HEK293 (cell line): ENCODE measurements around the gene RILPL1.

Experiments
- CTCF ChIA-PET: fragments of 350-600 bp; formaldehyde crosslinking; extraction: SDS; loops from one replicate; lab custom pipeline; 2021; ENCODE audit warnings: antibody characterized with exemption; lab: Yijun Ruan, JAX
- POLR2A ChIA-PET: fragments of 300-600 bp; formaldehyde crosslinking; extraction: SDS; loops from one replicate; lab custom pipeline; 2020; ENCODE audit warnings: antibody characterized with exemption, inconsistent platforms; lab: Yijun Ruan, JAX
- H3K27ac ChIP-seq: fragments of 200-500 bp; sonication (Bioruptor generic); 2 replicates; pipeline ENCODE4 v1.5.1; 2014; ENCODE audit warnings: low read depth, low read length, control low read depth, inconsistent platforms; ENCODE audit errors: extremely low read depth
- H3K36me3 ChIP-seq, 2 experiments: fragments of 200-500 bp in 1 of 2; sonication (Bioruptor generic) in 1 of 2; 1 replicate in 1 of 2; 2 replicates in 1 of 2; pipeline ENCODE4 v1.5.1; 2014 to 2017; ENCODE audit warnings: inconsistent platforms in 2 of 2, low read length in 2 of 2; ENCODE audit not compliant: control insufficient read depth in 2 of 2, insufficient read depth in 1 of 2
- H3K4me1 ChIP-seq: fragments of 200-500 bp; sonication (Bioruptor generic); 2 replicates; pipeline ENCODE4 v1.5.1; 2014; ENCODE audit warnings: mild to moderate bottlenecking, low read length, inconsistent platforms; ENCODE audit not compliant: control insufficient read depth, insufficient read depth
- H3K4me3 ChIP-seq: 2 replicates; pipeline ENCODE4 v1.5.1; 2011; ENCODE audit warnings: low read depth, mild to moderate bottlenecking, control low read depth, low read length, moderate library complexity
- H3K9me3 ChIP-seq: fragments of 200-500 bp; sonication (Bioruptor generic); 2 replicates; pipeline ENCODE4 v1.5.1; 2014; ENCODE audit warnings: low read depth, low read length, inconsistent platforms; ENCODE audit not compliant: control insufficient read depth, insufficient read depth
- GLI4 ChIP-seq: fragments of 450-650 bp; formaldehyde crosslinking; IDR thresholded peaks from 2 replicates; pipeline ENCODE4 v1.5.1; 2016; ENCODE audit warnings: missing biosample characterization, missing genetic modification characterization
- YY1 ChIP-seq: fragments of 450-650 bp; formaldehyde crosslinking; IDR thresholded peaks from 2 replicates; pipeline ENCODE4 v1.5.1; 2018; ENCODE audit warnings: missing biosample characterization, missing genetic modification characterization
- ZBTB17 ChIP-seq: fragments of 450-650 bp; formaldehyde crosslinking; IDR thresholded peaks from 2 replicates; pipeline ENCODE4 v1.5.1; 2016; ENCODE audit warnings: missing biosample characterization, missing genetic modification characterization
- ZBTB8A ChIP-seq: fragments of 450-650 bp; formaldehyde crosslinking; IDR thresholded peaks from 2 replicates; pipeline ENCODE4 v1.5.1; 2016; ENCODE audit warnings: missing biosample characterization, missing genetic modification characterization
- ZNF138 ChIP-seq: fragments of 450-650 bp; formaldehyde crosslinking; IDR thresholded peaks from 2 replicates; pipeline ENCODE4 v1.5.1; 2016; ENCODE audit warnings: missing biosample characterization, missing genetic modification characterization, borderline replicate concordance
- ZNF184 ChIP-seq: fragments of 450-650 bp; IDR thresholded peaks from 2 replicates; pipeline ENCODE4 v1.5.1; 2018; ENCODE audit warnings: missing biosample characterization, mild to moderate bottlenecking, missing genetic modification characterization
- ZNF311 ChIP-seq: fragments of 450-650 bp; formaldehyde crosslinking; IDR thresholded peaks from 2 replicates; pipeline ENCODE4 v1.5.1; 2017; ENCODE audit warnings: missing biosample characterization, missing genetic modification characterization, borderline replicate concordance
- ZNF423 ChIP-seq: fragments of 450-650 bp; formaldehyde crosslinking; IDR thresholded peaks from 2 replicates; pipeline ENCODE4 v1.5.1; 2016; ENCODE audit warnings: missing biosample characterization, missing genetic modification characterization
- ZNF768 ChIP-seq: fragments of 450-650 bp; formaldehyde crosslinking; IDR thresholded peaks from 2 replicates; pipeline ENCODE4 v1.5.1; 2018; ENCODE audit warnings: missing biosample characterization, mild to moderate bottlenecking, missing genetic modification characterization
- ZNF843 ChIP-seq: fragments of 450-650 bp; formaldehyde crosslinking; IDR thresholded peaks from 2 replicates; pipeline ENCODE4 v1.5.1; 2016; ENCODE audit warnings: missing biosample characterization, missing genetic modification characterization
- TF ChIP-seq, protein P1 (sequence below): fragments of 450-650 bp; formaldehyde crosslinking; IDR thresholded peaks from 2 replicates; pipeline ENCODE4 v1.5.1; 2016; ENCODE audit warnings: missing biosample characterization, missing genetic modification characterization
- TF ChIP-seq, protein P2 (sequence below): fragments of 450-650 bp; formaldehyde crosslinking; conservative IDR thresholded peaks from 2 replicates; pipeline ENCODE4 v1.5.1; 2016; ENCODE audit warnings: low read depth, missing biosample characterization, missing genetic modification characterization
- TF ChIP-seq, protein P3 (sequence below): fragments of 450-650 bp; formaldehyde crosslinking; IDR thresholded peaks from 2 replicates; pipeline ENCODE4 v1.5.1; 2016; ENCODE audit warnings: missing biosample characterization, missing genetic modification characterization
- TF ChIP-seq, protein P4 (sequence below): fragments of 450-650 bp; formaldehyde crosslinking; optimal IDR thresholded peaks from 2 replicates; pipeline ENCODE3; 2016; ENCODE audit warnings: missing biosample characterization, mild to moderate bottlenecking, missing genetic modification characterization
- TF ChIP-seq, protein P5 (sequence below): fragments of 450-650 bp; formaldehyde crosslinking; IDR thresholded peaks from 2 replicates; pipeline ENCODE4 v1.5.1; 2017; ENCODE audit warnings: missing biosample characterization, missing genetic modification characterization
- TF ChIP-seq, protein P6 (sequence below): fragments of 450-650 bp; formaldehyde crosslinking; IDR thresholded peaks from 2 replicates; pipeline ENCODE4 v1.5.1; 2016; ENCODE audit warnings: missing biosample characterization, missing genetic modification characterization

Gene RILPL1

DNA sequence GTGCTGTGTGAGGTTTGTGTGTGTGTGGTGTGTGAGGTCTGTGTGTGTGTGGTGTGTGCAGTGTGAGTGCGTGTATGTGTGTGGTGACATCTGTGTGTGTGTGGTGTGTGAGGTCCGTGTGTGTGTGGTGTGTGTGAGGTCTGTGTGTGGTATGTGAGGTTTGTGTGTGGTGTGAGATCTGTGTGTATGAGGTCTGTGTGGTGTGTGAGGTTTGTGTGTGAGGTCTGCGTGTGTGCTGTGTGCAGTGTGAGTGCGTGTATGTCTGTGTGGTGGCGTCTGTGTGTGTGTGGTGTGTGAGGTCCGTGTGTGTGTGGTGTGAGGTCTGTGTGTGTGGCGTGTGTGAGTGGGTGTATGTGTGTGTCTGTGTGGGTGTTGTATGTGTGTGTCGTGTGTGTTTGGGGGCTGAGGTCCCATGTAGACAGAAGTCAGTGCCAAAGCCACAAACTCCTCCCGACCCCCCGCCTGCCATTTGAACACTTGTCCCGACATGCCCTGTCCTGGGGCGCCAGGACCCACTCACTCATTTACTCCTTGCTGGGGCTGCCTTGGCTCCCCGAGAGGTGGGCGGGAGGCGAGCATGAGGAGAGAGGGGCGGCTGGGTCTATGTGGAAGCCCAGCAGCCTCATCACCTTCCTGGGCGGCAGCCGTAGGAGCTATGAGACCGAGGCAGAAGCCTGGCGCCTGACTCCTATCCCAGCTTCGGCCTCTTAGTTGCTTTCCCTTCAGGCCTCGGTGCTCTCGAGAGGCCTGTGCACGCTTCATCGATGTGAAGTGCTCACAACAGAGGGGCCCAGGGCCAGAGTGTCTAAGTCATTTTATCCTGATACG, 20.5 kb downstream of the RILPL1 start (continued):
- TF ChIP-seq, protein P1, sequence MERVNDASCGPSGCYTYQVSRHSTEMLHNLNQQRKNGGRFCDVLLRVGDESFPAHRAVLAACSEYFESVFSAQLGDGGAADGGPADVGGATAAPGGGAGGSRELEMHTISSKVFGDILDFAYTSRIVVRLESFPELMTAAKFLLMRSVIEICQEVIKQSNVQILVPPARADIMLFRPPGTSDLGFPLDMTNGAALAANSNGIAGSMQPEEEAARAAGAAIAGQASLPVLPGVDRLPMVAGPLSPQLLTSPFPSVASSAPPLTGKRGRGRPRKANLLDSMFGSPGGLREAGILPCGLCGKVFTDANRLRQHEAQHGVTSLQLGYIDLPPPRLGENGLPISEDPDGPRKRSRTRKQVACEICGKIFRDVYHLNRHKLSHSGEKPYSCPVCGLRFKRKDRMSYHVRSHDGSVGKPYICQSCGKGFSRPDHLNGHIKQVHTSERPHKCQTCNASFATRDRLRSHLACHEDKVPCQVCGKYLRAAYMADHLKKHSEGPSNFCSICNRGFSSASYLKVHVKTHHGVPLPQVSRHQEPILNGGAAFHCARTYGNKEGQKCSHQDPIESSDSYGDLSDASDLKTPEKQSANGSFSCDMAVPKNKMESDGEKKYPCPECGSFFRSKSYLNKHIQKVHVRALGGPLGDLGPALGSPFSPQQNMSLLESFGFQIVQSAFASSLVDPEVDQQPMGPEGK: no peak
- TF ChIP-seq ZNF138 (tag by site-specific recombination) (no peak), ZNF311 (tag by site-specific recombination) (peak; percentile 46; the same call in 1 of the 2 replicates), ZNF768 (tag by site-specific recombination) (no peak), ZBTB17 (tag by site-specific recombination) (no peak), ZBTB8A (tag by site-specific recombination) (no peak), ZNF843 (tag by site-specific recombination) (no peak), YY1 (tag by site-specific recombination) (no peak), ZNF423 (tag by site-specific recombination) (no peak), GLI4 (tag by site-specific recombination) (no peak)
- TF ChIP-seq, protein P2, sequence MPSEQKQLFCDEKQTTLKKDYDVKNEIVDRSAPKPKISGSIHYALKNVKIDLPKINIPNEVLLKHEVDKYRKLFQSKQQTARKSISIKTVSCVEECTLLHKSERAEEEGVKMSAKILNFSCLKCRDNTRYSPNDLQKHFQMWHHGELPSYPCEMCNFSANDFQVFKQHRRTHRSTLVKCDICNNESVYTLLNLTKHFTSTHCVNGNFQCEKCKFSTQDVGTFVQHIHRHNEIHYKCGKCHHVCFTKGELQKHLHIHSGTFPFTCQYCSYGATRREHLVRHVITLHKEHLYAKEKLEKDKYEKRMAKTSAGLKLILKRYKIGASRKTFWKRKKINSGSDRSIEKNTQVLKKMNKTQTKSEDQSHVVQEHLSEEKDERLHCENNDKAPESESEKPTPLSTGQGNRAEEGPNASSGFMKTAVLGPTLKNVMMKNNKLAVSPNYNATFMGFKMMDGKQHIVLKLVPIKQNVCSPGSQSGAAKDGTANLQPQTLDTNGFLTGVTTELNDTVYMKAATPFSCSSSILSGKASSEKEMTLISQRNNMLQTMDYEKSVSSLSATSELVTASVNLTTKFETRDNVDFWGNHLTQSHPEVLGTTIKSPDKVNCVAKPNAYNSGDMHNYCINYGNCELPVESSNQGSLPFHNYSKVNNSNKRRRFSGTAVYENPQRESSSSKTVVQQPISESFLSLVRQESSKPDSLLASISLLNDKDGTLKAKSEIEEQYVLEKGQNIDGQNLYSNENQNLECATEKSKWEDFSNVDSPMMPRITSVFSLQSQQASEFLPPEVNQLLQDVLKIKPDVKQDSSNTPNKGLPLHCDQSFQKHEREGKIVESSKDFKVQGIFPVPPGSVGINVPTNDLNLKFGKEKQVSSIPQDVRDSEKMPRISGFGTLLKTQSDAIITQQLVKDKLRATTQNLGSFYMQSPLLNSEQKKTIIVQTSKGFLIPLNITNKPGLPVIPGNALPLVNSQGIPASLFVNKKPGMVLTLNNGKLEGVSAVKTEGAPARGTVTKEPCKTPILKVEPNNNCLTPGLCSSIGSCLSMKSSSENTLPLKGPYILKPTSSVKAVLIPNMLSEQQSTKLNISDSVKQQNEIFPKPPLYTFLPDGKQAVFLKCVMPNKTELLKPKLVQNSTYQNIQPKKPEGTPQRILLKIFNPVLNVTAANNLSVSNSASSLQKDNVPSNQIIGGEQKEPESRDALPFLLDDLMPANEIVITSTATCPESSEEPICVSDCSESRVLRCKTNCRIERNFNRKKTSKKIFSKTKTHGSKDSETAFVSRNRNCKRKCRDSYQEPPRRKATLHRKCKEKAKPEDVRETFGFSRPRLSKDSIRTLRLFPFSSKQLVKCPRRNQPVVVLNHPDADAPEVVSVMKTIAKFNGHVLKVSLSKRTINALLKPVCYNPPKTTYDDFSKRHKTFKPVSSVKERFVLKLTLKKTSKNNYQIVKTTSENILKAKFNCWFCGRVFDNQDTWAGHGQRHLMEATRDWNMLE (tag by site-specific recombination): no peak
- TF ChIP-seq, protein P3, sequence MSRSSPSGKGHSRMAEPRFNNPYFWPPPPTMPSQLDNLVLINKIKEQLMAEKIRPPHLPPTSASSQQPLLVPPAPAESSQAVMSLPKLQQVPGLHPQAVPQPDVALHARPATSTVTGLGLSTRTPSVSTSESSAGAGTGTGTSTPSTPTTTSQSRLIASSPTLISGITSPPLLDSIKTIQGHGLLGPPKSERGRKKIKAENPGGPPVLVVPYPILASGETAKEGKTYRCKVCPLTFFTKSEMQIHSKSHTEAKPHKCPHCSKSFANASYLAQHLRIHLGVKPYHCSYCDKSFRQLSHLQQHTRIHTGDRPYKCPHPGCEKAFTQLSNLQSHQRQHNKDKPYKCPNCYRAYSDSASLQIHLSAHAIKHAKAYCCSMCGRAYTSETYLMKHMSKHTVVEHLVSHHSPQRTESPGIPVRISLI (tag by site-specific recombination): no peak
- TF ChIP-seq, protein P4, sequence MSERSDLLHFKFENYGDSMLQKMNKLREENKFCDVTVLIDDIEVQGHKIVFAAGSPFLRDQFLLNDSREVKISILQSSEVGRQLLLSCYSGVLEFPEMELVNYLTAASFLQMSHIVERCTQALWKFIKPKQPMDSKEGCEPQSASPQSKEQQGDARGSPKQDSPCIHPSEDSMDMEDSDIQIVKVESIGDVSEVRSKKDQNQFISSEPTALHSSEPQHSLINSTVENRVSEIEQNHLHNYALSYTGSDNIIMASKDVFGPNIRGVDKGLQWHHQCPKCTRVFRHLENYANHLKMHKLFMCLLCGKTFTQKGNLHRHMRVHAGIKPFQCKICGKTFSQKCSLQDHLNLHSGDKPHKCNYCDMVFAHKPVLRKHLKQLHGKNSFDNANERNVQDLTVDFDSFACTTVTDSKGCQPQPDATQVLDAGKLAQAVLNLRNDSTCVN (tag by site-specific recombination): peak; percentile 15
- TF ChIP-seq, protein P5, sequence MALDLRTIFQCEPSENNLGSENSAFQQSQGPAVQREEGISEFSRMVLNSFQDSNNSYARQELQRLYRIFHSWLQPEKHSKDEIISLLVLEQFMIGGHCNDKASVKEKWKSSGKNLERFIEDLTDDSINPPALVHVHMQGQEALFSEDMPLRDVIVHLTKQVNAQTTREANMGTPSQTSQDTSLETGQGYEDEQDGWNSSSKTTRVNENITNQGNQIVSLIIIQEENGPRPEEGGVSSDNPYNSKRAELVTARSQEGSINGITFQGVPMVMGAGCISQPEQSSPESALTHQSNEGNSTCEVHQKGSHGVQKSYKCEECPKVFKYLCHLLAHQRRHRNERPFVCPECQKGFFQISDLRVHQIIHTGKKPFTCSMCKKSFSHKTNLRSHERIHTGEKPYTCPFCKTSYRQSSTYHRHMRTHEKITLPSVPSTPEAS: 0 out of 2 replicates have a peak, but pooled peaks have one; percentile 23

DNA sequence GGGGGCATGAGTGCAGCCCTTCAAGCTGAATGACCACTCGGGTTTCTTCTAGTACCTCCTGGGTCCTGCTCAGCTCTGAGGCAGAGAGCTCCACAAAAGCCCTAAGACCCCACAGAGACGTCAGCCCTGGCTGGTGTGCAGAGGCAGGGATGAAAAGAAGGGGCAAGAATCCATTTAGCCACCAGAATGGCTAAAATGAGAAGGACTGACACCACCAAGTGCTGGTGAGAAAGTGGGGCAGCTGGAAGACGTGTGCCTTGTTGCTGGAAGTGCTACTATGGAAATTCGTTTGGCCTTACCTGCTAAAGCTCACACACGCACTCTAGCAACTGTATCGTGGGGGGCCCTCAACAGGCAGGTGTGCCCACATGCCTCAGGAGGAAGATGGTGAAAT, 26.7 kb downstream of the RILPL1 start:
- POLR2A ChIA-PET: no interaction called here
- no peaks in the 10 kb centered on the region for H3K9me3 ChIP-seq
- TF ChIP-seq, protein P6, sequence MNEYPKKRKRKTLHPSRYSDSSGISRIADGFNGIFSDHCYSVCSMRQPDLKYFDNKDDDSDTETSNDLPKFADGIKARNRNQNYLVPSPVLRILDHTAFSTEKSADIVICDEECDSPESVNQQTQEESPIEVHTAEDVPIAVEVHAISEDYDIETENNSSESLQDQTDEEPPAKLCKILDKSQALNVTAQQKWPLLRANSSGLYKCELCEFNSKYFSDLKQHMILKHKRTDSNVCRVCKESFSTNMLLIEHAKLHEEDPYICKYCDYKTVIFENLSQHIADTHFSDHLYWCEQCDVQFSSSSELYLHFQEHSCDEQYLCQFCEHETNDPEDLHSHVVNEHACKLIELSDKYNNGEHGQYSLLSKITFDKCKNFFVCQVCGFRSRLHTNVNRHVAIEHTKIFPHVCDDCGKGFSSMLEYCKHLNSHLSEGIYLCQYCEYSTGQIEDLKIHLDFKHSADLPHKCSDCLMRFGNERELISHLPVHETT (tag by site-specific recombination): no peak
- TF ChIP-seq ZNF184 (tag by site-specific recombination) (peak; percentile 98), ZNF138 (tag by site-specific recombination) (no peak)

More for the DNA sequence above, 26.7 kb downstream of the RILPL1 start:
- no peak overlapping the region for H3K4me3 ChIP-seq
- H3K36me3 ChIP-seq: peaks cover 12 to 43% of the 10 kb centered on the region in 2 experiments; a peak in 2 of 3 replicates
- CTCF ChIA-PET: no interaction called here
- H3K27ac ChIP-seq: no peak overlapping the region
- H3K4me1 ChIP-seq: no peaks in the 10 kb centered on the region
